Hepatocyte (in vitro differentiated cells): ENCODE results near the gene CFAP99. TPM values are rescaled to one million over a fixed set of nuclear protein-coding genes. Genes with fewer than 3 reads are reported as not detected.
A peak's percentile ranks its signal among the peaks of the same experiment; 100 is the strongest.

Experiments used
- DNase-seq: peaks from one replicate; pipeline ENCODE4 v3.0.0-alpha.2; 2016; ENCODE audit warnings: low spot score
- H2AFZ ChIP-seq: fragments of 200-600 bp; sonication (generic); 2 replicates; pipeline ENCODE4 v1.6.0; 2016; ENCODE audit warnings: antibody characterized with exemption, mild to moderate bottlenecking
- H3K27ac ChIP-seq: fragments of 200-600 bp; sonication (generic); 2 replicates; pipeline ENCODE4 v1.5.1; 2016; ENCODE audit warnings: mild to moderate bottlenecking
- H3K27me3 ChIP-seq: fragments of 200-600 bp; sonication (generic); 2 replicates; pipeline ENCODE4 v1.6.1; 2016
- H3K36me3 ChIP-seq: fragments of 200-600 bp; sonication (generic); replicated peaks from 2 replicates; pipeline ENCODE4 v1.5.1; 2016; ENCODE audit warnings: low read depth; ENCODE audit not compliant: insufficient read depth
- H3K4me1 ChIP-seq: fragments of 200-600 bp; sonication (generic); 2 replicates; pipeline ENCODE4 v1.5.1; 2016; ENCODE audit warnings: mild to moderate bottlenecking, moderate library complexity; ENCODE audit not compliant: insufficient read depth
- H3K4me2 ChIP-seq: fragments of 200-600 bp; sonication (generic); 2 replicates; pipeline ENCODE4 v1.6.0; 2016
- H3K4me3 ChIP-seq: fragments of 200-600 bp; sonication (generic); 2 replicates; pipeline ENCODE4 v1.5.1; 2016; ENCODE audit warnings: mild to moderate bottlenecking
- H3K79me2 ChIP-seq: fragments of 200-600 bp; sonication (generic); 2 replicates; pipeline ENCODE4 v1.6.0; 2017; ENCODE audit warnings: mild to moderate bottlenecking
- H3K9me2 ChIP-seq: fragments of 200-600 bp; sonication (generic); replicated peaks from 2 replicates; pipeline ENCODE4 v1.6.0; 2017; ENCODE audit warnings: mild to moderate bottlenecking; ENCODE audit not compliant: insufficient read depth
- H3K9me3 ChIP-seq: fragments of 200-600 bp; sonication (generic); 2 replicates; pipeline ENCODE4 v1.5.1; 2016; ENCODE audit warnings: low read depth, mild to moderate bottlenecking
- H4K20me1 ChIP-seq: fragments of 200-600 bp; sonication (generic); 2 replicates; pipeline ENCODE4 v1.6.0; 2016; ENCODE audit warnings: mild to moderate bottlenecking; ENCODE audit not compliant: insufficient read depth, poor library complexity, severe bottlenecking
- CTCF ChIP-seq: fragments of 200-600 bp; sonication (generic); IDR thresholded peaks from 2 replicates; pipeline ENCODE4 v1.5.1; 2016; ENCODE audit warnings: antibody characterized with exemption, mild to moderate bottlenecking; ENCODE audit not compliant: poor library complexity
- EZH2 ChIP-seq: fragments of 200-600 bp; sonication (generic); IDR thresholded peaks from 2 replicates; pipeline ENCODE4 v1.6.1; 2016; ENCODE audit warnings: antibody characterized with exemption, mild to moderate bottlenecking, borderline replicate concordance
- EZH2phosphoT487 ChIP-seq: fragments of 200-600 bp; sonication (generic); IDR thresholded peaks from one replicate; pipeline ENCODE4 v1.6.1; 2018; ENCODE audit warnings: antibody characterized with exemption, mild to moderate bottlenecking, low read depth, moderate library complexity; ENCODE audit not compliant: unreplicated experiment, severe bottlenecking
- WGBS: methylation state at CpG from one replicate; pipeline ENCODE4 v1.1.6; 2016; ENCODE audit warnings: low lambda C conversion rate; ENCODE audit errors: missing lambda C conversion rate; 5-methylcytosine and 5-hydroxymethylcytosine counted together
- polyA plus RNA-seq: library from polyadenylated mRNA; unstranded; fragments of >200 nt; fragmentation: Nextera tagmentation; extraction: Ambion mirVana; gene quantifications from 2 replicates; pipeline ENCODE4 v1.2.1, GENCODE V29; 2016
- total RNA-seq: library from RNA; depleted of rRNA; stranded (reverse); fragments of >200 nt; gene quantifications from 2 replicates; pipeline ENCODE4 v1.2.3, GENCODE V29; 2014

CFAP99 gene
- total and polyA plus RNA-seq, 2 experiments from 2014 or later: not detected

GRCh38 chr4:2401610-2401983, 17.2 kb upstream of the CFAP99 start:
- TF ChIP-seq EZH2: no peak
- no peak for TF ChIP-seq CTCF
- no peak for TF ChIP-seq EZH2phosphoT487
- Histone ChIP-seq H3K9me3 (no peaks in the 10 kb centered on the region), H3K36me3 (no peaks in the 10 kb centered on the region), H3K4me2 (peak overlapping the region; percentile 80), H4K20me1 (no peaks in the 10 kb centered on the region), H2AFZ (peak overlapping the region; percentile 11), H3K27me3 (no peaks in the 10 kb centered on the region), H3K4me1 (peaks cover 4% of the 10 kb centered on the region), H3K79me2 (no peaks in the 10 kb centered on the region), H3K27ac (no peak overlapping the region), H3K4me3 (no peak overlapping the region), H3K9me2 (no peaks in the 10 kb centered on the region)
- DNase-seq: no peak
- 59% methylated on average over 15 of the region's 15 CpGs for WGBS

GRCh38 chr4:2402048-2402842, 16.5 kb upstream of the CFAP99 start:
- Histone ChIP-seq H2AFZ (peak overlapping the region; percentile 11), H3K4me3 (no peak overlapping the region), H3K27me3 (no peaks in the 10 kb centered on the region), H3K27ac (no peak overlapping the region), H3K36me3 (no peaks in the 10 kb centered on the region), H3K9me3 (no peaks in the 10 kb centered on the region), H3K4me1 (peaks cover 4% of the 10 kb centered on the region), H3K9me2 (no peaks in the 10 kb centered on the region), H3K4me2 (peak overlapping the region; percentile 80), H3K79me2 (no peaks in the 10 kb centered on the region), H4K20me1 (no peaks in the 10 kb centered on the region)
- TF ChIP-seq EZH2phosphoT487 (no peak), CTCF (no peak), EZH2 (no peak)
- WGBS: 9% methylated on average over 18 of the region's 27 CpGs
- DNase-seq: peak; percentile 90

- Histone ChIP-seq H3K4me3 (no peak overlapping the region), H3K27ac (no peak overlapping the region), H2AFZ (no peak overlapping the region), H3K4me1 (peaks cover 4% of the 10 kb centered on the region), H3K79me2 (no peaks in the 10 kb centered on the region), H4K20me1 (no peaks in the 10 kb centered on the region), H3K36me3 (no peaks in the 10 kb centered on the region), H3K9me2 (no peaks in the 10 kb centered on the region), H3K9me3 (no peaks in the 10 kb centered on the region), H3K4me2 (peak overlapping the region; percentile 80), H3K27me3 (no peaks in the 10 kb centered on the region)
- DNase-seq: no peak
- no peak for TF ChIP-seq EZH2
- TF ChIP-seq CTCF: no peak
- TF ChIP-seq EZH2phosphoT487: no peak
- 80% methylated on average over 7 of the region's 7 CpGs for WGBS
Observed at GRCh38 chr4:2402941-2403340, 15.8 kb upstream of the CFAP99 start.
